Endothelial cell of hepatic sinusoid (primary cell): ENCODE data around the gene DPP3.

Source experiments
- in situ Hi-C: cut with HindIII; loops from 2 replicates; pipeline ENCODE4 v1.10.0; 2017; ENCODE audit warnings: low sequenced_read_pairs

Gene DPP3

GRCh38 chr11:66464916-66465315, 15.3 kb upstream of the DPP3 start:
- in situ Hi-C loops, result no loop called here

GRCh38 chr11:66465373-66466224, 14.6 kb upstream of the DPP3 start:
- in situ Hi-C loops, result no loop called here

- in situ Hi-C loops, result no loop called here
These were observed 13.8 kb upstream of the DPP3 start, which contains the start of gene PELI3 for GRCh38 chr11:66466225-66467033. PELI3 (plus strand) TSS chr11:66466905; CDS start chr11:66468129, 1,224 bp downstream.

GRCh38 chr11:66467034-66467659, 13.1 kb upstream of the DPP3 start:
- in situ Hi-C loops, result no loop called here

- in situ Hi-C loops, result no loop called here
These were observed 12.5 kb upstream of the DPP3 start for GRCh38 chr11:66467756-66468155.

- in situ Hi-C loops, result no loop called here
These were observed 11.5 kb upstream of the DPP3 start for GRCh38 chr11:66468691-66469090.

- in situ Hi-C loops, result no loop called here
These were observed 10.8 kb upstream of the DPP3 start for GRCh38 chr11:66469441-66469840.

GRCh38 chr11:66470015-66470414, 10.2 kb upstream of the DPP3 start:
- in situ Hi-C loops, result no loop called here

GRCh38 chr11:66471142-66471541, 9.1 kb upstream of the DPP3 start:
- in situ Hi-C loops, result no loop called here

- in situ Hi-C loops, result no loop called here
These were observed 8.2 kb upstream of the DPP3 start for GRCh38 chr11:66472054-66472453.

- in situ Hi-C loops, result no loop called here
These were observed 7.1 kb upstream of the DPP3 start for GRCh38 chr11:66473167-66473566.

- in situ Hi-C loops, result no loop called here
These were observed 6.4 kb upstream of the DPP3 start for GRCh38 chr11:66473608-66474515.

GRCh38 chr11:66475349-66476172, 4.7 kb upstream of the DPP3 start:
- in situ Hi-C loops, result no loop called here

GRCh38 chr11:66476173-66476840, 3.9 kb upstream of the DPP3 start:
- in situ Hi-C loops, result no loop called here

GRCh38 chr11:66476841-66477251, 3.4 kb upstream of the DPP3 start:
- in situ Hi-C loops, result no loop called here

GRCh38 chr11:66477263-66478201, 2.7 kb upstream of the DPP3 start:
- in situ Hi-C loops, result no loop called here

- in situ Hi-C loops, result no loop called here
These were observed 1.4 kb upstream of the DPP3 start for GRCh38 chr11:66478729-66479393.
